Ammon's horn (tissue), 1 donor: Measurements from ENCODE around the gene NUP214.

Experiments
- DNase-seq: peaks from one replicate; pipeline ENCODE4 v3.0.0-alpha.2; 2016; ENCODE audit warnings: low spot score

Gene NUP214

GRCh38 chr9:131277287-131277909 lies 152.0 kb downstream of the NUP214 start:
- no peak for DNase-seq

- DNase-seq = peak; percentile 95
These were observed 152.7 kb downstream of the NUP214 start for GRCh38 chr9:131277910-131278701.

DNA sequence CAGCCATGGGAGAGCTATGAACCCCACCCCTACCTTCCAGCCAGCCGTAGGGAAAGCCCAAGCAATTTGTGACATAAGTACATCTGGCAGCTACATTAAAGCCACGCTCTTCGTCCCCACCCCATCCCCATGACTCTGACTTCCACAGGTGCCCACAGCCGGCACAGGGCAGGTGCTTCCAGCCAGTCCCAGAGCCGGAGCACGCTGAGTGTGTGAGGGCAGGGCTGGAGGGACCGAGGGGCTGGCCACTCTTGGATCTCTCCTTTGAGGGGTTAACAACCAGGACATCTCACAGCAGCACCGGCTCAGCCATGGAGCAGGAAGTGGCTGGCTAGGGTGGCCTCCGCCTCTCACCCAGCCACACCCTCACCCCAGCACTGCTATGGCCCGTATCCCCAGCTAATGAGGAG lies 153.3 kb downstream of the NUP214 start:
- DNase-seq = no peak

GRCh38 chr9:131279196-131279862 lies 153.9 kb downstream of the NUP214 start:
- DNase-seq = no peak

- peak; percentile 47 for DNase-seq
These were observed 154.6 kb downstream of the NUP214 start for GRCh38 chr9:131279863-131280570.

- DNase-seq = no peak
These were observed 155.3 kb downstream of the NUP214 start for GRCh38 chr9:131280660-131281059.

GRCh38 chr9:131281119-131281965 lies 156.0 kb downstream of the NUP214 start:
- no peak for DNase-seq

- no peak for DNase-seq
These were observed 156.8 kb downstream of the NUP214 start for GRCh38 chr9:131282175-131282574.

- DNase-seq = no peak
These were observed 157.5 kb downstream of the NUP214 start for GRCh38 chr9:131282688-131283422.
